HAP-1 (cell line): ENCODE measurements around the gene PTRHD1.
"Not testable (repeated sequence)": the region's sequence is repeated elsewhere in the genome, so short reads cannot be mapped to it uniquely, and the experiment has no call there.

Experiments used
- DNase-seq, 2 experiments: peaks; one replicate each; pipeline ENCODE4 v3.0.0-alpha.2; 2016 to 2020; ENCODE audit warnings: low spot score in 2 of 2
- H3K27me3 ChIP-seq: fragments of 250-450 bp; sonication (Bioruptor Pico); 2 replicates; pipeline ENCODE4 v1.5.1; 2020; ENCODE audit warnings: low read depth, mild to moderate bottlenecking, moderate library complexity
- H3K36me3 ChIP-seq: fragments of 250-450 bp; sonication (Bioruptor Pico); replicated peaks from 2 replicates; pipeline ENCODE4 v1.5.1; 2020; ENCODE audit warnings: mild to moderate bottlenecking
- H3K4me1 ChIP-seq: fragments of 250-450 bp; sonication (Bioruptor Pico); 2 replicates; pipeline ENCODE4 v1.5.1; 2020; ENCODE audit warnings: mild to moderate bottlenecking
- H3K4me3 ChIP-seq: fragments of 250-450 bp; sonication (Bioruptor Pico); 2 replicates; pipeline ENCODE4 v1.5.1; 2020; ENCODE audit warnings: mild to moderate bottlenecking, moderate library complexity
- H3K9me3 ChIP-seq: fragments of 250-450 bp; sonication (Bioruptor Pico); 2 replicates; pipeline ENCODE4 v1.5.1; 2020; ENCODE audit warnings: mild to moderate bottlenecking, moderate library complexity
- in situ Hi-C: fragments of 300-500 bp; cut with MboI; formaldehyde crosslinking; loops from 3 replicates; pipeline ENCODE4 v1.14.3; 2020; ENCODE audit warnings: low sequenced_read_pairs, inconsistent platforms, mixed read lengths

Gene PTRHD1

DNA sequence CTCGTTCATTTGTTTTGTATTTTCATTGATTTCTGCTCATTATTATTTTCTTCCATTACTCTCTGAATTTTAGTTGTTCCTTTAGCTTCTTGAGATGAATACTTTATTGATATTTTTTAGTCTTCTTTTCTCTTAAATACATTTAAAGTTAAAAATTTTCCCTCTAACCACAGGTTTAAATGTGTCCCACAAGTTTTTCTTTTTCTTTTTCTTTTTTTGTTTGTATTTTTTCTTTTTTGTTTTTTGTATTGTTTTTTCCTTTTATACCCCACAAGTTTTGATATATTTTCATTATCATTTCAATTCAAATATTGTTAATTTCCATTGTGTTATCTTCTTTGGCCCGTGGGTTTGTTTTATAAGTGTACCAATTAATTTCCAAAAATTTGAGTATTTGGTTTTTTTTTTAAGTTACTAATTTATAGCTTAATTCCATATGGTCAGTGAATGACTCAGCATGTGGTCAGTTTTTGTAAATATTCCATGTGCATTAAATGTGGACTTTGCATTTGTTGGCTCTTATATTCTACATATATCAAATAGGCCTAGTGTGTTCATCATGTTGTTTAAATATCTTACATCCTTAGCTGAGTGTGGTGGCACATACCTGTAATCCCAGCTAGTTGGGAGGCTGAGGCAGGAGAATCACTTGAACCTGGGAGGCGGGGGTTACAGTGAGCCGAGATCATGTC, 16.3 kb upstream of the PTRHD1 start:
- no peaks in the 10 kb centered on the region for H3K27me3 ChIP-seq
- H3K9me3 ChIP-seq: no peaks in the 10 kb centered on the region
- in situ Hi-C loops: no loop called here
- H3K36me3 ChIP-seq: peaks cover 36% of the 10 kb centered on the region
- no peak overlapping the region for H3K4me3 ChIP-seq
- no peak for DNase-seq
- no peaks in the 10 kb centered on the region for H3K4me1 ChIP-seq

- H3K4me1 ChIP-seq: no peaks in the 10 kb centered on the region
- no peak for DNase-seq
- in situ Hi-C loops: no loop called here
- peaks cover 29% of the 10 kb centered on the region for H3K36me3 ChIP-seq
- H3K27me3 ChIP-seq: no peaks in the 10 kb centered on the region
- no peak overlapping the region for H3K4me3 ChIP-seq
- no peaks in the 10 kb centered on the region for H3K9me3 ChIP-seq
Measured at GRCh38 chr2:24806661-24807036, 13.5 kb upstream of the PTRHD1 start.

- peaks cover 31% of the 10 kb centered on the region for H3K36me3 ChIP-seq
- H3K9me3 ChIP-seq, in situ Hi-C loops: not testable (repeated sequence)
Measured at GRCh38 chr2:24805811-24806660, 12.8 kb upstream of the PTRHD1 start.

GRCh38 chr2:24800487-24800886, 7.3 kb upstream of the PTRHD1 start:
- H3K4me1 ChIP-seq, in situ Hi-C loops, DNase-seq, H3K9me3 ChIP-seq, H3K4me3 ChIP-seq, H3K27me3 ChIP-seq: not testable (repeated sequence)
- peaks cover 59% of the 10 kb centered on the region for H3K36me3 ChIP-seq

More at GRCh38 chr2:24805811-24806660, 12.8 kb upstream of the PTRHD1 start:
- H3K27me3 ChIP-seq, H3K4me1 ChIP-seq, H3K4me3 ChIP-seq: not testable (repeated sequence)
- DNase-seq: peak in 1 of 2 experiments; percentile 68

DNA sequence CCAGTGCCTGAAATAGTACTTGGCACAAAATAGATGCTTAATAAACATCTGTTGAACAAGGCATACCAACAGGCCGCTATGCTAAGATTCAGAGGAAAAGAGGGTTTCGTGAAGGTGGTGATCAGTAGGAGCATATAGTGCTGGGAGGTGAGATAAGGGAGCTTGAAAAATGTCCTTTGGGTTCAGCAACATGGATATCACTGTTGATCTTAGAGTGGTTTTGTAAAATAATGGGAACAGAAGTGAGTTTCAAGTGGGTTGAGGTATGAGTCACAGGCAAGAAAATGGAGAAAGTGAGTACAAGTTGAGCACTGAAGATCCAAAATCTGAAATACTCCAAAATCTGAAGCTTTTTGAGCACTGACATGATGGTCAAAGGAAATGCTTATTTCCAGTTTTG, 4.5 kb upstream of the PTRHD1 start:
- Histone ChIP-seq H3K4me1 (peaks cover 3% of the 10 kb centered on the region; the same call in 1 of the 2 replicates), H3K4me3 (no peak overlapping the region), H3K9me3 (no peaks in the 10 kb centered on the region), H3K27me3 (no peaks in the 10 kb centered on the region), H3K36me3 (peaks cover 55% of the 10 kb centered on the region)
- DNase-seq: no peak
- in situ Hi-C loops: no loop called here

GRCh38 chr2:24793761-24794435, 707 bp upstream of the PTRHD1 start:
- peak; percentile 63 to 64 for DNase-seq
- Histone ChIP-seq H3K4me1 (peaks cover 16% of the 10 kb centered on the region), H3K27me3 (no peaks in the 10 kb centered on the region), H3K4me3 (peak overlapping the region; percentile 95), H3K9me3 (no peaks in the 10 kb centered on the region), H3K36me3 (peaks cover 29% of the 10 kb centered on the region)
- in situ Hi-C loops: no loop called here

- H3K27me3 ChIP-seq: no peaks in the 10 kb centered on the region
- no peaks in the 10 kb centered on the region for H3K9me3 ChIP-seq
- H3K4me3 ChIP-seq: peak overlapping the region; percentile 95
- in situ Hi-C loops: no loop called here
- peaks cover 16% of the 10 kb centered on the region for H3K4me1 ChIP-seq
- DNase-seq: no peak
- H3K36me3 ChIP-seq: peaks cover 23% of the 10 kb centered on the region
Measured at GRCh38 chr2:24792542-24792873, 683 bp downstream of the PTRHD1 start.

DNA sequence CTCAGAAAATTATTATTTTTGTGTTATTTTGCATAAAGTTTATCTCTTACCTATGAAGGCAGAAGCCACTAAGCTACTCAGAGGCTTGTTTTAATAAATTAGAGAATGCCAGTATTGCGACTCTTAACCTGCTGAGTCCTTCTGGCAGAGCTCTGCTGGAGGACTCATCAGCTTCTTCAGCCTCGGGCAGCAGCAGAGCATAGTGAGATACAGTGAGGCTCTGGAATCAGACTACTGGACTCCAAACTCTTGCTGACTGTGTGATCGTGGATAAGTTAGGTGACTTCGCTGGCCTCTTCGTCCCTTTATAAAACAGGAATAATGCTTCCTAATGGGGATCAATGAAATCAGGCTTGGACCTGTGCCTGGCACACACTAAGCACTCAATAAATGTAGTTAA, 1.7 kb downstream of the PTRHD1 start:
- peaks cover 12% of the 10 kb centered on the region for H3K36me3 ChIP-seq
- in situ Hi-C loops: no loop called here
- no peak for DNase-seq

DNA sequence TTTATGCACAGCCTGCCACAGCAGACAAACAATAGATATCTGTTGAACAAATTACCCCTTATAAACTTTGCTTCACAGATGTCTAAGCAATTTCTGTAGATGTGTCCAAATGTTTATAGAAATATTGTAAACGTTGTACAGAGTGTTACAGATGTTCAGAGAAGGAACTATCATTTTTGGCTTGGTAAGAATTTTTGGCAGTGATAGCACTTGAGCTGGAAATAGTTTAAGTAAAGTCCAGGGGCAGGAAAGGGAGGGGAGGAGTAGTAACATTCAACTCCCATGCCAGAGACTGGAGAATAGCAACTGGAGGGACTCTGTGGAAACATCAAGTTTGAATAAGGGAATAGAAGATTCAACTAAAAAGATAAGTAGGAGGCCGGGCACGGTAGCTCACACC, 4.4 kb downstream of the PTRHD1 start:
- in situ Hi-C loops: no loop called here
- peaks cover 13% of the 10 kb centered on the region for H3K4me1 ChIP-seq
- no peak for DNase-seq
- no peaks in the 10 kb centered on the region for H3K36me3 ChIP-seq
- H3K27me3 ChIP-seq: no peaks in the 10 kb centered on the region
- no peaks in the 10 kb centered on the region for H3K9me3 ChIP-seq
- H3K4me3 ChIP-seq: no peak overlapping the region

More for the DNA sequence above, 1.7 kb downstream of the PTRHD1 start:
- Histone ChIP-seq H3K4me3 (no peak overlapping the region), H3K9me3 (no peaks in the 10 kb centered on the region), H3K27me3 (no peaks in the 10 kb centered on the region), H3K4me1 (peaks cover 16% of the 10 kb centered on the region)

GRCh38 chr2:24787532-24787931, 5.7 kb downstream of the PTRHD1 start:
- no peak for DNase-seq
- peaks cover 13% of the 10 kb centered on the region for H3K4me1 ChIP-seq
- no peaks in the 10 kb centered on the region for H3K9me3 ChIP-seq
- H3K36me3 ChIP-seq: no peaks in the 10 kb centered on the region
- in situ Hi-C loops: no loop called here
- H3K4me3 ChIP-seq: no peak overlapping the region
- H3K27me3 ChIP-seq: no peaks in the 10 kb centered on the region

GRCh38 chr2:24785671-24786321, 7.4 kb downstream of the PTRHD1 start:
- in situ Hi-C loops: no loop called here

DNA sequence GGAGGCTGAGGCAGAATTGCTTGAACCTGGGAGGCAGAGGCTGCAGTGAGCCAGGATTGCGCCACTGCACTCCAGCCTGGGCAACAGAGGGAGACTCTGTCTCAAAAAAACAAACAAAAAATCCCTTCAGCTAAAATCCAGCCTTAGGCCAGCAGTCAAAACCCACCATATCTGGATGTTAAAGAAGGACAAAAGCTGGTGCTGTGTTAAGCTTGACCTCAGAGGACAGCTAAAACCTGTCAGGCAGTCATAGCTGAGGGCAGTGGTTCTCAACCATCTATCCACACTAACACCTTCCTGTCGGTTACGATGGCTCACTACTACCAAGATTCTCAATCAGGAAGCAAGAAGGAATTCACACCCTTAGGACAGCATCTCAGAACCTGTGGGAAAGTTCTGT, 9.6 kb downstream of the PTRHD1 start:
- H3K4me3 ChIP-seq: no peak overlapping the region
- H3K4me1 ChIP-seq: no peaks in the 10 kb centered on the region; the same call in 1 of the 2 replicates
- H3K36me3 ChIP-seq: no peaks in the 10 kb centered on the region
- H3K9me3 ChIP-seq: no peaks in the 10 kb centered on the region
- H3K27me3 ChIP-seq: no peaks in the 10 kb centered on the region
- DNase-seq: no peak
- in situ Hi-C loops: no loop called here

More at GRCh38 chr2:24785671-24786321, 7.4 kb downstream of the PTRHD1 start:
- DNase-seq: no peak
- H3K4me3 ChIP-seq: no peak overlapping the region
- no peaks in the 10 kb centered on the region for H3K36me3 ChIP-seq
- no peaks in the 10 kb centered on the region for H3K9me3 ChIP-seq
- H3K4me1 ChIP-seq: no peaks in the 10 kb centered on the region
- H3K27me3 ChIP-seq: no peaks in the 10 kb centered on the region

DNA sequence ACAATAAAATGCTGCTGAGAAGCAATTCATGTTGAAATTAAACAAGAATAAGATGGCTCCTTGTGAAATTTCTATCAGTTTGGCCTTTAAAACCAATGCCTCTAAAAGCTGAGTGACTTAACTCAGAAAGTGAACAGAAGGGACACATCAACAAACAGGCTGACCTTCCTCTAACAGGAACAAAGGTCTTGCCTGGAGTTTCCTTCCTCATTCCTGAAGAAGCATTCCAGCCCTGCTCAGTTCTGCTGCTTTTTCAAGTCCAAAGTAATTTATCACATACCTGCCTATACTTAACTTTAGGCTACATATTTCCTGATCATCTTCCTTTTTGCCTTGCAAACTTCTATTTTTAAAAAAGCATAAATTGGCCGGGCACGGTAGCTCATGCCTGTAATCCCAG, 14.1 kb downstream of the PTRHD1 start:
- H3K4me3 ChIP-seq: no peak overlapping the region
- no peaks in the 10 kb centered on the region for H3K27me3 ChIP-seq
- in situ Hi-C loops: no loop called here
- H3K4me1 ChIP-seq: no peaks in the 10 kb centered on the region; the same call in none of the 2 replicates
- H3K9me3 ChIP-seq: no peaks in the 10 kb centered on the region
- no peaks in the 10 kb centered on the region for H3K36me3 ChIP-seq
- no peak for DNase-seq
